Measurements from ENCODE around the gene STIL.
"Not testable (repeated sequence)": the region's sequence is repeated elsewhere in the genome, so short reads cannot be mapped to it uniquely, and the experiment has no call there.

Gene STIL

GRCh38 chr1:47313915-47314664, at the start of gene STIL:
Gene STIL, minus strand, starts transcription at chr1:47314147. Its CDS starts 3,828 bp downstream, at chr1:47310319.
- peak; percentile 94 for DNase-seq (ENCODE audit: low read depth)

- no peak for DNase-seq (ENCODE audit: low read depth)
These were observed 48.9 kb upstream of the STIL start for GRCh38 chr1:47362828-47363227.

GRCh38 chr1:47361380-47361779, 47.4 kb upstream of the STIL start:
- no peak for DNase-seq (ENCODE audit: low read depth)

GRCh38 chr1:47351305-47351704, 37.4 kb upstream of the STIL start:
- no peak for DNase-seq (ENCODE audit: low read depth)

GRCh38 chr1:47348246-47348645, 34.3 kb upstream of the STIL start:
- DNase-seq (ENCODE audit: low read depth), result no peak

GRCh38 chr1:47347735-47348134, 33.8 kb upstream of the STIL start:
- no peak for DNase-seq (ENCODE audit: low read depth)

- DNase-seq (ENCODE audit: low read depth), result not testable (repeated sequence)
These were observed 33.0 kb upstream of the STIL start for GRCh38 chr1:47346979-47347378.

GRCh38 chr1:47340227-47340626, 26.3 kb upstream of the STIL start:
- DNase-seq (ENCODE audit: low read depth), result no peak

- no peak for DNase-seq (ENCODE audit: low read depth)
These were observed 24.5 kb upstream of the STIL start for GRCh38 chr1:47338249-47339077.

- no peak for DNase-seq (ENCODE audit: low read depth)
These were observed 23.4 kb upstream of the STIL start for GRCh38 chr1:47337350-47337749.

GRCh38 chr1:47334765-47335435, 21.0 kb upstream of the STIL start:
- DNase-seq (ENCODE audit: low read depth), result no peak

GRCh38 chr1:47333922-47334764, 20.2 kb upstream of the STIL start:
- peak; percentile 59 for DNase-seq (ENCODE audit: low read depth)

GRCh38 chr1:47333578-47333921, 19.6 kb upstream of the STIL start, which contains the start of gene CMPK1:
Gene CMPK1, plus strand, starts transcription at chr1:47333790. Its CDS starts 156 bp downstream, at chr1:47333946.
- DNase-seq (ENCODE audit: low read depth), result peak; percentile 71

- no peak for DNase-seq (ENCODE audit: low read depth)
These were observed 19.0 kb upstream of the STIL start for GRCh38 chr1:47332779-47333577.

GRCh38 chr1:47331875-47332274, 17.9 kb upstream of the STIL start:
- DNase-seq (ENCODE audit: low read depth), result no peak

- DNase-seq (ENCODE audit: low read depth), result no peak
These were observed 16.3 kb upstream of the STIL start for GRCh38 chr1:47330212-47330611.

GRCh38 chr1:47328992-47329391, 15.0 kb upstream of the STIL start:
- no peak for DNase-seq (ENCODE audit: low read depth)

- DNase-seq (ENCODE audit: low read depth), result no peak
These were observed 12.3 kb upstream of the STIL start for GRCh38 chr1:47326271-47326670.

- DNase-seq (ENCODE audit: low read depth), result no peak
These were observed 11.6 kb upstream of the STIL start for GRCh38 chr1:47325528-47325927.

- no peak for DNase-seq (ENCODE audit: low read depth)
These were observed 10.7 kb upstream of the STIL start for GRCh38 chr1:47324682-47325081.

GRCh38 chr1:47323599-47324031, 9.7 kb upstream of the STIL start:
- no peak for DNase-seq (ENCODE audit: low read depth)

Data from stimulated activated CD4-positive, alpha-beta T cell treated with anti-CD3 and anti-CD28 coated beads, Interleukin-2, amount 100 ng/mL, for 4 hours (primary cell).